Naive thymus-derived CD4-positive, alpha-beta T cell (primary cell): Measurements from ENCODE around the gene FAF1. TPM values are rescaled to one million over a fixed set of nuclear protein-coding genes. Genes with fewer than 3 reads are reported as not detected.
A peak's percentile ranks its signal among the peaks of the same experiment; 100 is the strongest.
"Not testable (repeated sequence)": the region's sequence is repeated elsewhere in the genome, so short reads cannot be mapped to it uniquely, and the experiment has no call there.

Experiments used
- ATAC-seq: fragments of 150-1000 bp; cut with Tn5 transposase; 2 replicates; pipeline ENCODE4 v1.10.0; 2021; ENCODE audit warnings: mild to moderate bottlenecking, moderate library complexity
- CTCF ChIA-PET: fragments of 350-600 bp; sonication (Branson Sonifier 250); formaldehyde crosslinking; loops from one replicate; lab custom pipeline; 2021; ENCODE audit warnings: antibody characterized with exemption; lab: Charles Lee
- POLR2A ChIA-PET: fragments of 350-600 bp; sonication (Branson Sonifier 250); formaldehyde crosslinking; loops from one replicate; lab custom pipeline; 2021; ENCODE audit warnings: antibody characterized with exemption, inconsistent platforms; lab: Charles Lee
- DNase-seq, 9 donors: peaks; one replicate each; pipeline versions ENCODE4 v3.0.0 to v3.0.0-alpha.2; 2020 to 2022; ENCODE audit warnings: mixed read lengths in 1 of 9
- H3K27ac ChIP-seq: one replicate; pipeline ENCODE4 v1.7.0; 2013; ENCODE audit warnings: mild to moderate bottlenecking, low read depth, low read length, moderate library complexity
- H3K27me3 ChIP-seq, 2 donors: one replicate each; pipeline ENCODE4 v1.7.0; 2013; ENCODE audit warnings: low read length in 2 of 2, mild to moderate bottlenecking in 2 of 2, moderate library complexity in 2 of 2; ENCODE audit not compliant: control insufficient read depth in 2 of 2, insufficient read depth in 2 of 2
- H3K36me3 ChIP-seq, 3 experiments: 1 replicate in 2 of 3; 2 replicates in 1 of 3; pipeline ENCODE4 v1.7.0; 2013; ENCODE audit warnings: low read length in 3 of 3, mild to moderate bottlenecking in 3 of 3, moderate library complexity in 1 of 3; ENCODE audit not compliant: insufficient read depth in 3 of 3, control insufficient read depth in 2 of 3
- H3K4me1 ChIP-seq, 2 donors: one replicate each; pipeline ENCODE4 v1.7.0; 2013; ENCODE audit warnings: low read length in 2 of 2, mild to moderate bottlenecking in 2 of 2, moderate library complexity in 1 of 2; ENCODE audit not compliant: control insufficient read depth in 2 of 2, insufficient read depth in 2 of 2
- H3K4me3 ChIP-seq: 2 replicates; pipeline ENCODE4 v1.7.0; 2013; ENCODE audit warnings: mild to moderate bottlenecking, low read length
- H3K9me3 ChIP-seq, 3 experiments: 1 replicate in 2 of 3; 2 replicates in 1 of 3; pipeline ENCODE4 v1.7.0; 2013; ENCODE audit warnings: low read length in 3 of 3; ENCODE audit not compliant: control insufficient read depth in 2 of 3
- H3K27ac Mint-ChIP-seq, 9 donors: one replicate each; pipeline ENCODE4 v1.8.0; 2020 to 2022; ENCODE audit warnings: mixed read lengths in 9 of 9, mild to moderate bottlenecking in 8 of 9, moderate library complexity in 5 of 9, inconsistent platforms in 2 of 9
- H3K27me3 Mint-ChIP-seq, 5 donors: one replicate each; pipeline ENCODE4 v1.8.0; 2021 to 2022; ENCODE audit warnings: mixed read lengths in 5 of 5, mild to moderate bottlenecking in 1 of 5
- H3K36me3 Mint-ChIP-seq, 5 donors: one replicate each; pipeline ENCODE4 v1.8.0; 2020 to 2022; ENCODE audit warnings: mixed read lengths in 5 of 5, mild to moderate bottlenecking in 3 of 5, inconsistent platforms in 1 of 5
- H3K4me1 Mint-ChIP-seq, 7 donors: one replicate each; pipeline ENCODE4 v1.8.0; 2020 to 2022; ENCODE audit warnings: mixed read lengths in 7 of 7, mild to moderate bottlenecking in 3 of 7, inconsistent platforms in 1 of 7
- H3K4me3 Mint-ChIP-seq, 10 donors: one replicate each; pipeline ENCODE4 v1.8.0; 2020 to 2022; ENCODE audit warnings: mild to moderate bottlenecking in 10 of 10, mixed read lengths in 10 of 10, moderate library complexity in 6 of 10, inconsistent platforms in 2 of 10
- H3K9me3 Mint-ChIP-seq, 11 donors: one replicate each; pipeline ENCODE4 v1.8.0; 2020 to 2022; ENCODE audit warnings: mixed read lengths in 11 of 11, mild to moderate bottlenecking in 4 of 11, inconsistent platforms in 1 of 11, moderate library complexity in 1 of 11
- intact Hi-C, 2 donors: fragments of 100-400 bp; cut with micrococcal nuclease; formaldehyde crosslinking; loops; one replicate each; pipeline ENCODE4 v1.15.1; 2023
- polyA plus RNA-seq, 2 donors: library from polyadenylated mRNA; unstranded; fragments of 300-500 nt; fragmentation: Illumina TruSeq; gene quantifications; one replicate each; pipeline ENCODE4 v1.2.3, GENCODE V29; 2021
- total RNA-seq, 6 experiments: library from RNA in 5 of 6; stranded (reverse) in 5 of 6; gene quantifications; 1 replicate in 5 of 6; 2 replicates in 1 of 6; pipeline ENCODE4 v1.2.3 and lab custom pipeline; 2021 to 2026

FAF1 gene
- total and polyA plus RNA-seq, 7 experiments from 2014 or later = 36.9 to 66.6 (median 48.5) TPM

- ATAC-seq (no peak), DNase-seq (peak in 1 of 9 donors; percentile 4)
- no peaks in the 10 kb centered on the region for H3K27me3 ChIP-seq
- H3K27ac Mint-ChIP-seq = peak overlapping the region in 3 of 9 donors; percentile 17 to 74 (median 31)
- no peak overlapping the region for H3K4me3 Mint-ChIP-seq
- intact Hi-C loops = loop anchor here in 1 of 2 donors (10.0 kb wide), 1 partner anchor 145 kb away; no protein-coding TSS in a partner anchor
- no peaks in the 10 kb centered on the region for H3K4me1 ChIP-seq
- ChIA-PET POLR2A (no interaction called here), CTCF (interaction anchor here (1.0 kb wide), 1 partner anchor 409 kb away, joined by 6 read pairs; no protein-coding TSS in a partner anchor)
- peaks cover 10 to 41% (median 28%) of the 10 kb centered on the region in 7 donors for H3K4me1 Mint-ChIP-seq
- no peak overlapping the region for H3K27ac ChIP-seq
- no peaks in the 10 kb centered on the region for H3K9me3 ChIP-seq
- no peak overlapping the region for H3K4me3 ChIP-seq
- H3K36me3 ChIP-seq = peaks cover 0 to 11% (median 0%) of the 10 kb centered on the region in 3 experiments
- H3K27me3 Mint-ChIP-seq = no peaks in the 10 kb centered on the region
- peaks cover 7 to 25% (median 10%) of the 10 kb centered on the region in 5 donors for H3K36me3 Mint-ChIP-seq
- H3K9me3 Mint-ChIP-seq = no peaks in the 10 kb centered on the region
Observed at GRCh38 chr1:50779801-50780200, 180.3 kb downstream of the FAF1 start.

- Mint-ChIP-seq H3K4me1 (peaks cover 4 to 22% (median 16%) of the 10 kb centered on the region in 7 donors), H3K36me3 (peaks cover 7 to 26% (median 8%) of the 10 kb centered on the region in 5 donors), H3K9me3 (no peaks in the 10 kb centered on the region), H3K27me3 (no peaks in the 10 kb centered on the region), H3K4me3 (no peak overlapping the region), H3K27ac (no peak overlapping the region)
- Histone ChIP-seq H3K27ac (no peak overlapping the region), H3K4me1 (no peaks in the 10 kb centered on the region), H3K27me3 (no peaks in the 10 kb centered on the region), H3K4me3 (no peak overlapping the region), H3K9me3 (no peaks in the 10 kb centered on the region), H3K36me3 (peaks cover 0 to 8% (median 0%) of the 10 kb centered on the region in 3 experiments)
- CTCF ChIA-PET = interaction anchor here (0.6 to 3.4 kb wide), 5 partner anchors 9 to 1744 kb away, joined by 3 to 86 read pairs (median 3); no protein-coding TSS in a partner anchor
- ATAC-seq = no peak
- POLR2A ChIA-PET = no interaction called here
- no peak for DNase-seq
- intact Hi-C loops = loop anchor here (2.0 to 10.0 kb wide), 3 partner anchors 149 to 521 kb away; no protein-coding TSS in a partner anchor
Observed at GRCh38 chr1:50775740-50776139, 184.3 kb downstream of the FAF1 start.

- Histone ChIP-seq H3K27ac (no peak overlapping the region), H3K4me3 (no peak overlapping the region), H3K36me3 (no peaks in the 10 kb centered on the region), H3K9me3 (no peaks in the 10 kb centered on the region), H3K27me3 (no peaks in the 10 kb centered on the region), H3K4me1 (no peaks in the 10 kb centered on the region)
- ChIA-PET CTCF (interaction anchor here (0.5 to 3.4 kb wide), 12 partner anchors 9 to 1745 kb away, joined by 3 to 86 read pairs (median 4); no protein-coding TSS in a partner anchor), POLR2A (no interaction called here)
- Mint-ChIP-seq H3K4me1 (peaks cover 4 to 22% (median 13%) of the 10 kb centered on the region in 7 donors), H3K27ac (no peak overlapping the region), H3K27me3 (no peaks in the 10 kb centered on the region), H3K4me3 (no peak overlapping the region), H3K9me3 (no peaks in the 10 kb centered on the region), H3K36me3 (peaks cover 0 to 18% (median 1%) of the 10 kb centered on the region in 5 donors)
- peak; percentile 54 for ATAC-seq
- intact Hi-C loops = loop anchor here (1.0 to 10.0 kb wide), 6 partner anchors 150 to 522 kb away; no protein-coding TSS in a partner anchor
- peak in 7 of 9 donors; percentile 7 to 53 (median 36) for DNase-seq
Observed at GRCh38 chr1:50774759-50775351, 185.2 kb downstream of the FAF1 start.

GRCh38 chr1:50766688-50767087 lies 193.4 kb downstream of the FAF1 start:
- Mint-ChIP-seq H3K9me3 (peaks cover 0 to 5% (median 0%) of the 10 kb centered on the region in 11 donors), H3K27me3 (no peaks in the 10 kb centered on the region), H3K27ac (peak overlapping the region in 1 of 9 donors; percentile 46), H3K4me3 (peak overlapping the region in 1 of 10 donors; percentile 26), H3K4me1 (peaks cover 13 to 49% (median 43%) of the 10 kb centered on the region in 7 donors), H3K36me3 (peaks cover 4 to 43% (median 32%) of the 10 kb centered on the region in 5 donors)
- ATAC-seq (no peak), DNase-seq (no peak)
- no peaks in the 10 kb centered on the region for H3K9me3 ChIP-seq
- CTCF ChIA-PET = interaction anchor here (0.8 kb wide), 1 partner anchor 9 kb away, joined by 3 read pairs; no protein-coding TSS in a partner anchor
- H3K36me3 ChIP-seq = peaks cover 0 to 3% (median 0%) of the 10 kb centered on the region in 3 experiments
- intact Hi-C loops = no loop called here
- no peak overlapping the region for H3K27ac ChIP-seq
- no peak overlapping the region for H3K4me3 ChIP-seq
- no peaks in the 10 kb centered on the region for H3K27me3 ChIP-seq
- no peaks in the 10 kb centered on the region for H3K4me1 ChIP-seq
- POLR2A ChIA-PET = interaction anchor here (0.7 kb wide), 1 partner anchor 63 kb away, joined by 6 read pairs; no protein-coding TSS in a partner anchor

GRCh38 chr1:50756543-50756942 lies 203.5 kb downstream of the FAF1 start:
- H3K36me3 ChIP-seq, H3K4me3 Mint-ChIP-seq, H3K27me3 ChIP-seq, POLR2A ChIA-PET, H3K27me3 Mint-ChIP-seq, H3K9me3 ChIP-seq, H3K27ac Mint-ChIP-seq, ATAC-seq, H3K4me3 ChIP-seq, DNase-seq, H3K4me1 ChIP-seq, H3K4me1 Mint-ChIP-seq, intact Hi-C loops, H3K27ac ChIP-seq, CTCF ChIA-PET: not testable (repeated sequence)
- peaks cover 17 to 53% (median 51%) of the 10 kb centered on the region in 5 donors for H3K36me3 Mint-ChIP-seq
- H3K9me3 Mint-ChIP-seq = peaks cover 4 to 30% (median 12%) of the 10 kb centered on the region in 11 donors

- H3K4me3 Mint-ChIP-seq, H3K4me1 Mint-ChIP-seq, intact Hi-C loops, POLR2A ChIA-PET, ATAC-seq, H3K9me3 ChIP-seq, DNase-seq, H3K36me3 ChIP-seq, H3K27me3 Mint-ChIP-seq, H3K27ac ChIP-seq, H3K27me3 ChIP-seq, H3K4me1 ChIP-seq, H3K4me3 ChIP-seq: not testable (repeated sequence)
- Mint-ChIP-seq H3K36me3 (peaks cover 17 to 42% (median 41%) of the 10 kb centered on the region in 5 donors), H3K9me3 (peaks cover 3 to 23% (median 9%) of the 10 kb centered on the region in 11 donors), H3K27ac (peak overlapping the region in 1 of 9 donors; percentile 41)
- CTCF ChIA-PET = interaction anchor here (0.9 kb wide), 1 partner anchor 20 kb away, joined by 3 read pairs; no protein-coding TSS in a partner anchor
Observed at GRCh38 chr1:50754764-50755163, 205.3 kb downstream of the FAF1 start.
